ENCODE data around the gene IFT80. TPM values are rescaled to one million over a fixed set of nuclear protein-coding genes. Genes with fewer than 3 reads are reported as not detected.

IFT80 gene
- total RNA-seq, 2 experiments from 2014 or later, result 16.1 to 18.2 TPM

- no peaks in the 10 kb centered on the region for H3K27me3 Mint-ChIP-seq
- Histone ChIP-seq H3K27ac (ENCODE audit: low read depth in 1 of 2, low read length in 2 of 2) (no peak overlapping the region), H3K4me1 (ENCODE audit: insufficient read depth, low read length) (no peaks in the 10 kb centered on the region), H3K9me3 (ENCODE audit: control insufficient read depth in 1 of 2, insufficient read depth in 1 of 2, low read length in 2 of 2) (no peaks in the 10 kb centered on the region), H3K4me3 (ENCODE audit: low read length) (no peak overlapping the region), H3K36me3 (ENCODE audit: insufficient read depth, low read length) (peaks cover 9% of the 10 kb centered on the region), H3K27me3 (ENCODE audit: control insufficient read depth in 1 of 2, insufficient read depth in 2 of 2, low read length in 2 of 2) (no peaks in the 10 kb centered on the region)
- peaks cover 23% of the 10 kb centered on the region for H3K36me3 Mint-ChIP-seq (ENCODE audit: low read depth)
- DNase-seq, result no peak
- peaks cover 15% of the 10 kb centered on the region for H3K4me1 Mint-ChIP-seq (ENCODE audit: low read depth)
- H3K4me3 Mint-ChIP-seq, result no peak overlapping the region
- CTCF ChIA-PET, result no interaction called here
- POLR2A ChIA-PET, result no interaction called here
- intact Hi-C loops (cut with DNase I, micrococcal nuclease), result no loop called here
- no peak for TF ChIP-seq CTCF (IDR thresholded peaks at IDR 0.05)
- H3K9me3 Mint-ChIP-seq, result no peaks in the 10 kb centered on the region
- H3K27ac Mint-ChIP-seq, result no peak overlapping the region
- ATAC-seq (ENCODE audit: poor library complexity), result no peak
Observed at GRCh38 chr3:160384639-160385318, 14.2 kb downstream of the IFT80 start.

DNA sequence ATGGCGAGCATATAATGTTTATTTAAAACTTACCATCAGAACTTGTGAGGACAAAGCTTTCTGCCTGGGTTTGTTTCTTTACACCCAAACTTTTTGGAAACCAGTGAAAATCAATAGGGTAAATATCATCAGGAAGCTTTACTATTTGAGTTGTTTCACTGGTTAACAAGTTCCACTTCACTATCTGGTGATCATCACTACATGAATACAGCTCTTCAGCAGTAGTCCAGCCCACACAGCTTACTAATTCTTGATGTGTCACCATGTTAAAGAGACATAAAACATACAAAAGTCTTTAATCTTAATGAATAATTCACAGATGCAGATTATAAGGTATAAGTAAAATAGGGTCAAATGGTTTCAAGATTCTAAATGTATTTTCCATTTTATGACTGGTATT, 17.6 kb downstream of the IFT80 start:
- H3K27me3 Mint-ChIP-seq, result no peaks in the 10 kb centered on the region
- H3K27ac Mint-ChIP-seq, result no peak overlapping the region
- H3K4me1 Mint-ChIP-seq (ENCODE audit: low read depth), result peaks cover 11% of the 10 kb centered on the region
- CTCF ChIA-PET, result no interaction called here
- peaks cover 39% of the 10 kb centered on the region for H3K36me3 Mint-ChIP-seq (ENCODE audit: low read depth)
- Histone ChIP-seq H3K4me1 (ENCODE audit: insufficient read depth, low read length) (no peaks in the 10 kb centered on the region), H3K36me3 (ENCODE audit: insufficient read depth, low read length) (peaks cover 9% of the 10 kb centered on the region), H3K27me3 (ENCODE audit: control insufficient read depth in 1 of 2, insufficient read depth in 2 of 2, low read length in 2 of 2) (no peaks in the 10 kb centered on the region), H3K27ac (ENCODE audit: low read depth in 1 of 2, low read length in 2 of 2) (no peak overlapping the region), H3K9me3 (ENCODE audit: control insufficient read depth in 1 of 2, insufficient read depth in 1 of 2, low read length in 2 of 2) (no peaks in the 10 kb centered on the region), H3K4me3 (ENCODE audit: low read length) (no peak overlapping the region)
- POLR2A ChIA-PET, result no interaction called here
- no peak for ATAC-seq (ENCODE audit: poor library complexity)
- intact Hi-C loops (cut with DNase I, micrococcal nuclease), result no loop called here
- no peaks in the 10 kb centered on the region for H3K9me3 Mint-ChIP-seq
- no peak for DNase-seq
- H3K4me3 Mint-ChIP-seq, result no peak overlapping the region
- TF ChIP-seq CTCF (IDR thresholded peaks at IDR 0.05), result no peak

- CTCF ChIA-PET, result no interaction called here
Observed at GRCh38 chr3:160379628-160380214, 19.3 kb downstream of the IFT80 start.

More at GRCh38 chr3:160379628-160380214, 19.3 kb downstream of the IFT80 start:
- no peak for TF ChIP-seq CTCF (IDR thresholded peaks at IDR 0.05)
- H3K27me3 Mint-ChIP-seq, result no peaks in the 10 kb centered on the region
- H3K4me1 Mint-ChIP-seq (ENCODE audit: low read depth), result no peaks in the 10 kb centered on the region
- Histone ChIP-seq H3K9me3 (ENCODE audit: control insufficient read depth in 1 of 2, insufficient read depth in 1 of 2, low read length in 2 of 2) (no peaks in the 10 kb centered on the region), H3K27me3 (ENCODE audit: control insufficient read depth in 1 of 2, insufficient read depth in 2 of 2, low read length in 2 of 2) (no peaks in the 10 kb centered on the region), H3K4me3 (ENCODE audit: low read length) (no peak overlapping the region), H3K27ac (ENCODE audit: low read depth in 1 of 2, low read length in 2 of 2) (no peak overlapping the region), H3K4me1 (ENCODE audit: insufficient read depth, low read length) (no peaks in the 10 kb centered on the region), H3K36me3 (ENCODE audit: insufficient read depth, low read length) (peaks cover 18% of the 10 kb centered on the region)
- peaks cover 56% of the 10 kb centered on the region for H3K36me3 Mint-ChIP-seq (ENCODE audit: low read depth)
- ATAC-seq (ENCODE audit: poor library complexity) (no peak), DNase-seq (no peak)
- no peak overlapping the region for H3K27ac Mint-ChIP-seq
- H3K4me3 Mint-ChIP-seq, result no peak overlapping the region
- POLR2A ChIA-PET, result interaction anchor here (0.6 kb wide), 1 partner anchor 22 kb away, joined by 3 read pairs; no protein-coding TSS in a partner anchor
- intact Hi-C loops (cut with DNase I, micrococcal nuclease), result no loop called here
- H3K9me3 Mint-ChIP-seq, result no peaks in the 10 kb centered on the region
